Right atrium auricular region (tissue), 2 donors: ENCODE data around the gene CHRDL2. TPM values are rescaled to one million over a fixed set of nuclear protein-coding genes. Genes with fewer than 3 reads are reported as not detected.

Experiments
- DNase-seq: peaks from one replicate; pipeline ENCODE4 v3.0.0-alpha.2; 2019; ENCODE audit warnings: low spot score
- H3K27ac ChIP-seq, 2 donors: fragments of 200-600 bp; sonication (generic); 1 replicate in 1 of 2; 2 replicates in 1 of 2; pipeline ENCODE4 v1.5.1; 2016 to 2019
- H3K27me3 ChIP-seq, 2 donors: fragments of 200-600 bp; sonication (generic); one replicate each; pipeline versions ENCODE4 v1.5.1 to v1.6.0; 2017 to 2019
- H3K36me3 ChIP-seq: fragments of 200-600 bp; sonication (generic); one replicate; pipeline ENCODE4 v1.5.1; 2016
- H3K4me1 ChIP-seq, 2 donors: fragments of 200-600 bp; sonication (generic); one replicate each; pipeline versions ENCODE4 v1.5.1 to v1.6.0; 2017 to 2019
- H3K4me3 ChIP-seq, 2 donors: fragments of 200-600 bp; sonication (generic); 1 replicate in 1 of 2; 2 replicates in 1 of 2; pipeline ENCODE4 v1.5.1; 2017 to 2019; ENCODE audit warnings: mild to moderate bottlenecking in 1 of 2, moderate library complexity in 1 of 2
- H3K9me3 ChIP-seq, 2 donors: fragments of 200-600 bp; sonication (generic); one replicate each; pipeline ENCODE4 v1.5.1; 2019
- CTCF ChIP-seq, 2 donors: fragments of 200-600 bp; sonication (generic); IDR thresholded peaks; one replicate each; pipeline ENCODE4 v1.5.1; 2019; ENCODE audit warnings: antibody characterized with exemption in 2 of 2
- total RNA-seq, 2 donors: library from RNA; depleted of rRNA; stranded (reverse); fragments of >200 nt; gene quantifications; one replicate each; pipeline ENCODE4 v1.1.0, GENCODE V29; 2016

CHRDL2 gene
- total RNA-seq, 2 donors from 2014 or later: 2.0 to 4.2 TPM

- Histone ChIP-seq H3K9me3 (no peaks in the 10 kb centered on the region), H3K4me3 (no peak overlapping the region), H3K27me3 (no peaks in the 10 kb centered on the region), H3K36me3 (no peaks in the 10 kb centered on the region), H3K4me1 (peaks cover 0 to 20% of the 10 kb centered on the region in 2 donors), H3K27ac (no peak overlapping the region)
- TF ChIP-seq CTCF (IDR thresholded peaks at IDR 0.05): no peak
- DNase-seq: no peak
These were observed 16.3 kb downstream of the CHRDL2 start for GRCh38 chr11:74714904-74715303.

GRCh38 chr11:74713686-74714085 is 17.5 kb downstream of the CHRDL2 start:
- DNase-seq: no peak
- Histone ChIP-seq H3K4me3 (no peak overlapping the region), H3K9me3 (no peaks in the 10 kb centered on the region), H3K27me3 (no peaks in the 10 kb centered on the region), H3K27ac (no peak overlapping the region), H3K4me1 (peaks cover 0 to 20% of the 10 kb centered on the region in 2 donors), H3K36me3 (no peaks in the 10 kb centered on the region)
- TF ChIP-seq CTCF (IDR thresholded peaks at IDR 0.05): no peak

GRCh38 chr11:74710281-74710938 is 20.8 kb downstream of the CHRDL2 start:
- DNase-seq: no peak
- Histone ChIP-seq H3K4me3 (no peak overlapping the region), H3K4me1 (peaks cover 0 to 11% of the 10 kb centered on the region in 2 donors), H3K9me3 (no peaks in the 10 kb centered on the region), H3K36me3 (no peaks in the 10 kb centered on the region), H3K27me3 (no peaks in the 10 kb centered on the region), H3K27ac (no peak overlapping the region)
- no peak for TF ChIP-seq CTCF (IDR thresholded peaks at IDR 0.05)

- Histone ChIP-seq H3K4me1 (peaks cover 0 to 11% of the 10 kb centered on the region in 2 donors), H3K9me3 (no peaks in the 10 kb centered on the region)
These were observed 22.1 kb downstream of the CHRDL2 start for GRCh38 chr11:74709175-74709574.

GRCh38 chr11:74707602-74708510 is 23.4 kb downstream of the CHRDL2 start:
- no peaks in the 10 kb centered on the region for H3K27me3 ChIP-seq
- H3K4me1 ChIP-seq: peaks cover 0 to 11% of the 10 kb centered on the region in 2 donors
- no peaks in the 10 kb centered on the region for H3K36me3 ChIP-seq
- DNase-seq: no peak
- no peak overlapping the region for H3K27ac ChIP-seq
- H3K9me3 ChIP-seq: no peaks in the 10 kb centered on the region
- H3K4me3 ChIP-seq: no peak overlapping the region
- no peak for TF ChIP-seq CTCF (IDR thresholded peaks at IDR 0.05)

More at GRCh38 chr11:74709175-74709574, 22.1 kb downstream of the CHRDL2 start:
- no peaks in the 10 kb centered on the region for H3K27me3 ChIP-seq
- no peak for TF ChIP-seq CTCF (IDR thresholded peaks at IDR 0.05)
- no peak overlapping the region for H3K27ac ChIP-seq
- no peak for DNase-seq
- H3K4me3 ChIP-seq: no peak overlapping the region
- H3K36me3 ChIP-seq: no peaks in the 10 kb centered on the region
